Stimulated activated CD4-positive, alpha-beta T cell treated with anti-CD3 and anti-CD28 coated beads, Interleukin-15, amount 100 ng/mL, for 48 hours (primary cell): ENCODE results near the gene CSNK1A1L.

Source experiments
- DNase-seq, 2 donors: peaks; one replicate each; pipeline ENCODE4 v3.0.0-alpha.2; 2020; ENCODE audit warnings: low read depth in 2 of 2

Gene CSNK1A1L

GRCh38 chr13:37105251-37105714 is at the start of gene CSNK1A1L:
CSNK1A1L (minus strand) TSS chr13:37105664; CDS start chr13:37105256, 408 bp downstream.
- no peak for DNase-seq

GRCh38 chr13:37149380-37149779 is 43.9 kb upstream of the CSNK1A1L start:
- no peak for DNase-seq

- no peak for DNase-seq
These were observed 43.0 kb upstream of the CSNK1A1L start for GRCh38 chr13:37148501-37148900.

- DNase-seq: no peak
These were observed 39.2 kb upstream of the CSNK1A1L start for GRCh38 chr13:37144661-37145060.

- DNase-seq: no peak
These were observed 38.4 kb upstream of the CSNK1A1L start for GRCh38 chr13:37143911-37144310.

- DNase-seq: no peak
These were observed 37.4 kb upstream of the CSNK1A1L start for GRCh38 chr13:37142877-37143276.

- DNase-seq: no peak
These were observed 35.5 kb upstream of the CSNK1A1L start for GRCh38 chr13:37141011-37141410.

GRCh38 chr13:37139356-37139755 is 33.9 kb upstream of the CSNK1A1L start:
- DNase-seq: no peak

GRCh38 chr13:37138926-37139325 is 33.5 kb upstream of the CSNK1A1L start:
- DNase-seq: no peak

GRCh38 chr13:37138169-37138568 is 32.7 kb upstream of the CSNK1A1L start:
- DNase-seq: no peak

GRCh38 chr13:37136633-37137032 is 31.2 kb upstream of the CSNK1A1L start:
- no peak for DNase-seq

GRCh38 chr13:37136187-37136586 is 30.7 kb upstream of the CSNK1A1L start:
- DNase-seq: no peak

- DNase-seq: no peak
These were observed 29.1 kb upstream of the CSNK1A1L start for GRCh38 chr13:37134411-37135041.

- no peak for DNase-seq
These were observed 26.7 kb upstream of the CSNK1A1L start for GRCh38 chr13:37132211-37132610.

GRCh38 chr13:37131092-37131491 is 25.6 kb upstream of the CSNK1A1L start:
- DNase-seq: no peak

- DNase-seq: no peak
These were observed 24.4 kb upstream of the CSNK1A1L start for GRCh38 chr13:37129866-37130265.

GRCh38 chr13:37127691-37128241 is 22.3 kb upstream of the CSNK1A1L start:
- DNase-seq: no peak

- no peak for DNase-seq
These were observed 17.9 kb upstream of the CSNK1A1L start for GRCh38 chr13:37123337-37123736.

GRCh38 chr13:37118016-37118415 is 12.6 kb upstream of the CSNK1A1L start:
- no peak for DNase-seq

- DNase-seq: no peak
These were observed 8.8 kb upstream of the CSNK1A1L start for GRCh38 chr13:37114250-37114649.

GRCh38 chr13:37113534-37113933 is 8.1 kb upstream of the CSNK1A1L start:
- DNase-seq: no peak

- DNase-seq: no peak
These were observed 3.7 kb upstream of the CSNK1A1L start for GRCh38 chr13:37109051-37109678.

- no peak for DNase-seq
These were observed 2.4 kb upstream of the CSNK1A1L start for GRCh38 chr13:37107868-37108267.
